GM12865 (cell line): ENCODE results near the gene PIM3.

ENCODE experiments used
- DNase-seq: peaks from one replicate; pipeline ENCODE4 v3.0.0; 2010; ENCODE audit warnings: low read depth
- H3K4me3 ChIP-seq: 2 replicates; pipeline ENCODE4 v1.5.1; 2011; ENCODE audit warnings: mild to moderate bottlenecking, low read depth, low read length, control low read depth
- TF ChIP-seq, protein P1 (sequence below): IDR thresholded peaks from 2 replicates; pipeline ENCODE4 v1.5.1; 2011; ENCODE audit warnings: low read length, control low read depth, low read depth, inconsistent platforms; ENCODE audit not compliant: insufficient read depth; ENCODE audit errors: missing control alignments

Gene PIM3

DNA sequence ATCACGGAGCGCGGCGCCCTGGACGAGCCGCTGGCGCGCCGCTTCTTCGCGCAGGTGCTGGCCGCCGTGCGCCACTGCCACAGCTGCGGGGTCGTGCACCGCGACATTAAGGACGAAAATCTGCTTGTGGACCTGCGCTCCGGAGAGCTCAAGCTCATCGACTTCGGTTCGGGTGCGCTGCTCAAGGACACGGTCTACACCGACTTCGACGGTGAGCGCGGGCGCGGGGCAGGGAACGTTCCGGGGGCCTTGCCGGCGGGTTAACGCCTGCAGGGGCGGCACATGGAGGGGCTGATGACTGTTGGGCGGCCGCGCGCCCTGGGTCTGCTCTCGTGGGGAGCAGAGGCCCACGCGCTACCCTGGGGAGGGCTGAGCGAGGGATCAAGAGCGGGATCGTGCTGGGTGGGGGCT lies 1.0 kb downstream of the PIM3 start:
- H3K4me3 ChIP-seq = peak overlapping the region; percentile 92
- TF ChIP-seq, protein P1, sequence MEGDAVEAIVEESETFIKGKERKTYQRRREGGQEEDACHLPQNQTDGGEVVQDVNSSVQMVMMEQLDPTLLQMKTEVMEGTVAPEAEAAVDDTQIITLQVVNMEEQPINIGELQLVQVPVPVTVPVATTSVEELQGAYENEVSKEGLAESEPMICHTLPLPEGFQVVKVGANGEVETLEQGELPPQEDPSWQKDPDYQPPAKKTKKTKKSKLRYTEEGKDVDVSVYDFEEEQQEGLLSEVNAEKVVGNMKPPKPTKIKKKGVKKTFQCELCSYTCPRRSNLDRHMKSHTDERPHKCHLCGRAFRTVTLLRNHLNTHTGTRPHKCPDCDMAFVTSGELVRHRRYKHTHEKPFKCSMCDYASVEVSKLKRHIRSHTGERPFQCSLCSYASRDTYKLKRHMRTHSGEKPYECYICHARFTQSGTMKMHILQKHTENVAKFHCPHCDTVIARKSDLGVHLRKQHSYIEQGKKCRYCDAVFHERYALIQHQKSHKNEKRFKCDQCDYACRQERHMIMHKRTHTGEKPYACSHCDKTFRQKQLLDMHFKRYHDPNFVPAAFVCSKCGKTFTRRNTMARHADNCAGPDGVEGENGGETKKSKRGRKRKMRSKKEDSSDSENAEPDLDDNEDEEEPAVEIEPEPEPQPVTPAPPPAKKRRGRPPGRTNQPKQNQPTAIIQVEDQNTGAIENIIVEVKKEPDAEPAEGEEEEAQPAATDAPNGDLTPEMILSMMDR = no peak
- no peak for DNase-seq

DNA sequence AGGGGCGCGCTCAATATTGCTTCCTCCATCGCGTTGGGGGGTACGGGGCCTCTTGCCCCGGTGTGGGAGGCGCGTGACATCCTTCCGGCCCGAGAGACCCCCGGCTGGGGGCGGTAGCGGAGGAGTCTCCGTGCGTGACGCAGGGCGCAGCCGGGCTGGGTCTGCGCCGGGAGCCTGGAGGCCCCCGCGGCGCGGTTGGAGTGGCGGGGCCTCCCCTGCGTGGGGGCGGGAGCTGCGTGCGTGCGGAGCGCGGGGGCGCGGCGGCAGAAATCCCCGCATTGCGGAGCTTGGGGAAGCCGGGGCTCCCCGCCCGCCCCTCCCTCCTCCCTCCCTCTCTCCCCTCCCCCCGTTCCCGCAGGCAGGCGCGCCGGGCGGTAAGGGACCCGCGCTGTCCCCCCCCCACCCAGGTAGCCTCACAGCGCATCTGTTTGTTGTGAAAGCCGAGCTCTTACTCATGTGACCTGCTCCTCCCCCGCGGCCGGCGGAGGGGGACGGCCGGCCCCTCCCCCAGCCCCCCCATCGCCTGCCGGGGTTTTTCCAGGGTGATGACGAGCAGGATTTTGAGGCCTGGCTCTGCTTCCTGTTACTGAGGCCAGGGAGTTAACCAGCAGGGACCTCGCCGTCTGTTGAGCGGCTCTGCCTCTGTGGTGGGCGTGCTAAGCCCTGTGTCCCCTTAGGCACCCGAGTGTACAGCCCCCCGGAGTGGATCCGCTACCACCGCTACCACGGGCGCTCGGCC lies 1.6 kb downstream of the PIM3 start:
- peak overlapping the region; percentile 92 for H3K4me3 ChIP-seq
- DNase-seq = peak; percentile 90
- TF ChIP-seq, protein P1 = no peak

GRCh38 chr22:49962751-49963646 lies 2.4 kb downstream of the PIM3 start:
- DNase-seq = no peak
- peak overlapping the region; percentile 92 for H3K4me3 ChIP-seq
- TF ChIP-seq, protein P1 = no peak

DNA sequence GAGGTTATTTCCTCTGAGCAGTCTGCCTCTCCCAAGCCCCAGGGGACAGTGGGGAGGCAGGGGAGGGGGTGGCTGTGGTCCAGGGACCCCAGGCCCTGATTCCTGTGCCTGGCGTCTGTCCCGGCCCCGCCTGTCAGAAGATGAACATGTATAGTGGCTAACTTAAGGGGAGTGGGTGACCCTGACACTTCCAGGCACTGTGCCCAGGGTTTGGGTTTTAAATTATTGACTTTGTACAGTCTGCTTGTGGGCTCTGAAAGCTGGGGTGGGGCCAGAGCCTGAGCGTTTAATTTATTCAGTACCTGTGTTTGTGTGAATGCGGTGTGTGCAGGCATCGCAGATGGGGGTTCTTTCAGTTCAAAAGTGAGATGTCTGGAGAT lies 3.1 kb downstream of the PIM3 start:
- TF ChIP-seq, protein P1 = no peak
- peak overlapping the region; percentile 92 for H3K4me3 ChIP-seq
- no peak for DNase-seq

DNA sequence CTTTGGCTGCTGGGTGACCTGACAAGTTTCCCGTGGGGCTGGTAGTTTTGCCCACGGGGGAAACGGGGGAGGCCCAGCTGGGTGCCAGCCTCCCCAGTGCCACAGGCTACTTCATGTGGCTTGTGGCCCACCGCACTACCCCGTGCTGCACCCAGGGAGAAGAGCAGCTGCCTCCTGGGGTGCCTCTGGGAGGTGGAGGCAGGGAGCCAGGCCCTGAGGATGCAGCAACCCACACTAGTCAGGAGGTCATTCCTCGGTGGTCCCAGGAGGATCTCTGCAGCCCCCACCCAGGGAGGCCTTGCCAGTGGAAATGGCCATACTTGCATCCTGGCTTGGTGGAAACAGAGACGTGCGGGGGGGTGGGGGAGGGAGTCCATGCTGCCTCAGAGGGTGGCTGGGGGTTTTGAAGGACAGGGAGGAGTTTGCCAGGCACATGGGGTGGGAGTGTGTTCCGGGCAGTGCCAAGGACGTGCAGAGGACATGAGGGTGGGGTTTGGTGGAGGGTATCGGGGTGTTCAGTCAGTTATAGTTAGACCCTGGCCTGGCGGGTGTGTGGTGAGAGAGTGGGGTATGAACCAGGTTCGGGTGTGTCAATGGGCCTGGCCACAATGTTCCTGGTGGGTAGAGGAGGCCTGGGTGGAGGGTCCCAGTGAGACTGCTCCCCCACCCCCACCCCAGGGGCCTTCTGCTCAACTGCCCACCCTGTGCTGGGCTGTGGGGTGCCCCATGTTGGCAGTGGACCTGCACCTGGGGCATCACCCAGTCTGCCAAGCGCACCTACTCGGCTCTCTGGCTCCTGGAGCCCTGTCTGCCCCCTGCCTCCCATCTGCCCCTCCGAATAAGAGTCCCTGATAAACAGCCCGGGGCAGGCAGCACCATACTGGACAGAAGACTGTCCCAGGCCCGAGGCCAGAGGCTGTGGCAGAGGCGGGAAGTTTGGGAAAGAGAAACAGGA lies 3.8 kb downstream of the PIM3 start:
- peak overlapping the region; percentile 92 for H3K4me3 ChIP-seq
- TF ChIP-seq, protein P1 = no peak
- DNase-seq = no peak

GRCh38 chr22:49965091-49966040 lies 4.8 kb downstream of the PIM3 start:
- DNase-seq = no peak
- peak overlapping the region; percentile 10; the same call in 1 of the 2 replicates for H3K4me3 ChIP-seq
- TF ChIP-seq, protein P1 = no peak
